HepG2 (cell line): ENCODE results near the gene MORC3. TPM values are rescaled to one million over a fixed set of nuclear protein-coding genes. Genes with fewer than 3 reads are reported as not detected.

ENCODE experiments used
- ATF1 ChIP-seq: IDR thresholded peaks from 2 replicates; pipeline ENCODE4 v1.6.1; 2016; ENCODE audit warnings: mild to moderate bottlenecking, control low read depth
- GZF1 ChIP-seq: sonication (generic); formaldehyde crosslinking; IDR thresholded peaks from 2 replicates; pipeline ENCODE4 v1.5.1; 2020; ENCODE audit warnings: mild to moderate bottlenecking, missing genetic modification reagents
- ISL2 ChIP-seq: sonication (generic); formaldehyde crosslinking; IDR thresholded peaks from 2 replicates; pipeline ENCODE4 v1.5.0; 2020; ENCODE audit warnings: missing genetic modification reagents
- MTERF4 ChIP-seq: sonication (generic); formaldehyde crosslinking; IDR thresholded peaks from 2 replicates; pipeline ENCODE4 v1.8.0; 2023; ENCODE audit warnings: mild to moderate bottlenecking, missing genetic modification reagents
- NCOA2 ChIP-seq: sonication (generic); formaldehyde crosslinking; IDR thresholded peaks from 2 replicates; pipeline ENCODE4 v1.8.0; 2022; ENCODE audit warnings: inconsistent platforms
- NCOA5 ChIP-seq: sonication (generic); formaldehyde crosslinking; IDR thresholded peaks from 2 replicates; pipeline ENCODE4 v1.4.0; 2020; ENCODE audit warnings: missing genetic modification reagents
- NFE2 ChIP-seq: sonication (generic); formaldehyde crosslinking; IDR thresholded peaks from 2 replicates; pipeline ENCODE4 v1.4.0; 2020; ENCODE audit warnings: missing genetic modification reagents
- NFYC ChIP-seq: IDR thresholded peaks from 2 replicates; pipeline ENCODE4 v1.6.1; 2016; ENCODE audit warnings: missing genetic modification reagents, missing compliant biosample characterization
- PBX3 ChIP-seq: sonication (generic); formaldehyde crosslinking; IDR thresholded peaks from 2 replicates; pipeline ENCODE4 v1.8.1; 2023; ENCODE audit warnings: missing genetic modification reagents, inconsistent platforms, borderline replicate concordance
- RBM22 ChIP-seq: fragments of 200-400 bp; formaldehyde crosslinking; optimal IDR thresholded peaks from 2 replicates; pipeline ENCODE3; 2017; ENCODE audit warnings: mild to moderate bottlenecking, low read length, moderate library complexity
- RELA ChIP-seq: sonication (generic); formaldehyde crosslinking; IDR thresholded peaks from 2 replicates; pipeline ENCODE4 v1.4.0; 2020; ENCODE audit warnings: missing genetic modification reagents
- RFX5 ChIP-seq: IDR thresholded peaks from 2 replicates; pipeline ENCODE4 v1.6.1; 2011; ENCODE audit warnings: low read depth, low read length, improper control_type of control experiment
- SALL2 ChIP-seq: sonication (generic); formaldehyde crosslinking; IDR thresholded peaks from 2 replicates; pipeline ENCODE4 v1.8.1; 2023; ENCODE audit warnings: mild to moderate bottlenecking, missing genetic modification reagents, inconsistent platforms
- SMAD3 ChIP-seq: sonication (generic); formaldehyde crosslinking; IDR thresholded peaks from 2 replicates; pipeline ENCODE4 v1.4.0; 2020; ENCODE audit warnings: missing genetic modification reagents
- SSRP1 ChIP-seq: IDR thresholded peaks from 2 replicates; pipeline ENCODE4 v1.6.1; 2016; ENCODE audit warnings: control low read depth
- TFAP4 ChIP-seq: sonication (generic); IDR thresholded peaks from 2 replicates; pipeline ENCODE4 v1.6.1; 2016; ENCODE audit warnings: low read depth, borderline replicate concordance
- THAP11 ChIP-seq: IDR thresholded peaks from 2 replicates; pipeline ENCODE4 v1.6.1; 2016; ENCODE audit warnings: missing biosample characterization, missing genetic modification reagents
- ZNF207 ChIP-seq: fragments of 450-650 bp; IDR thresholded peaks from 2 replicates; pipeline ENCODE4 v1.6.1; 2016; ENCODE audit warnings: antibody characterized with exemption, borderline replicate concordance
- polyA plus RNA-seq, 8 experiments: library from polyadenylated mRNA; depleted of rRNA in 3 of 8; stranded (reverse) in 7 of 8; unstranded in 1 of 8; fragments of >200 nt; fragmentation: Illumina TruSeq in 4 of 8; extraction: Trizol in 4 of 8; gene quantifications; 2 replicates each; pipeline versions ENCODE4 v1.2.1 to v1.2.3, GENCODE V29; 2011 to 2016; ENCODE audit warnings: low read depth in 4 of 8, missing spikeins in 1 of 8, mixed read lengths in 1 of 8; ENCODE audit not compliant: insufficient read depth in 1 of 8
- total RNA-seq, 5 experiments: library from RNA; depleted of rRNA; stranded (reverse); fragments of >200 nt; fragmentation: Illumina TruSeq; extraction: Trizol; gene quantifications; 2 replicates each; pipeline ENCODE4 v1.2.3, GENCODE V29; 2016; ENCODE audit warnings: low read depth in 1 of 5
- TF ChIP-seq, protein P1 (sequence below): sonication (generic); formaldehyde crosslinking; IDR thresholded peaks from 2 replicates; pipeline ENCODE4 v1.4.0; 2020; ENCODE audit warnings: missing genetic modification reagents
- TF ChIP-seq, protein P2 (sequence below): sonication (generic); formaldehyde crosslinking; IDR thresholded peaks from 2 replicates; pipeline ENCODE4 v1.4.0; 2020; ENCODE audit warnings: missing genetic modification reagents
- TF ChIP-seq, protein P3 (sequence below): sonication (generic); formaldehyde crosslinking; IDR thresholded peaks from 2 replicates; pipeline ENCODE4 v1.5.1; 2020; ENCODE audit warnings: missing genetic modification reagents, mild to moderate bottlenecking, borderline replicate concordance
- TF ChIP-seq, protein P4 (sequence below): sonication (generic); formaldehyde crosslinking; conservative IDR thresholded peaks from 2 replicates; pipeline ENCODE4 v1.4.0; 2020; ENCODE audit warnings: missing genetic modification reagents

Gene MORC3
- total and polyA plus RNA-seq, 2 of the 13 experiments (the other 11 are each of a cell fraction or from before 2014, with no cell fraction given), result 12.9 to 19.5 TPM

- TF ChIP-seq RBM22 (no peak), TFAP4 (no peak), NFYC (CRISPR knock-in tag) (no peak), RFX5 (no peak), SALL2 (CRISPR knock-in tag) (no peak), NFE2 (no peak), ATF1 (no peak), NCOA2 (CRISPR knock-in tag) (no peak), PBX3 (no peak), ISL2 (CRISPR knock-in tag) (no peak), SSRP1 (CRISPR knock-in tag) (no peak), MTERF4 (no peak), RELA (no peak), SMAD3 (CRISPR knock-in tag) (no peak), ZNF207 (no peak), GZF1 (no peak), THAP11 (CRISPR knock-in tag) (no peak), NCOA5 (CRISPR knock-in tag) (no peak)
- TF ChIP-seq, protein P1, sequence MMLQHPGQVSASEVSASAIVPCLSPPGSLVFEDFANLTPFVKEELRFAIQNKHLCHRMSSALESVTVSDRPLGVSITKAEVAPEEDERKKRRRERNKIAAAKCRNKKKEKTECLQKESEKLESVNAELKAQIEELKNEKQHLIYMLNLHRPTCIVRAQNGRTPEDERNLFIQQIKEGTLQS (CRISPR knock-in tag), result no peak
- TF ChIP-seq, protein P2, sequence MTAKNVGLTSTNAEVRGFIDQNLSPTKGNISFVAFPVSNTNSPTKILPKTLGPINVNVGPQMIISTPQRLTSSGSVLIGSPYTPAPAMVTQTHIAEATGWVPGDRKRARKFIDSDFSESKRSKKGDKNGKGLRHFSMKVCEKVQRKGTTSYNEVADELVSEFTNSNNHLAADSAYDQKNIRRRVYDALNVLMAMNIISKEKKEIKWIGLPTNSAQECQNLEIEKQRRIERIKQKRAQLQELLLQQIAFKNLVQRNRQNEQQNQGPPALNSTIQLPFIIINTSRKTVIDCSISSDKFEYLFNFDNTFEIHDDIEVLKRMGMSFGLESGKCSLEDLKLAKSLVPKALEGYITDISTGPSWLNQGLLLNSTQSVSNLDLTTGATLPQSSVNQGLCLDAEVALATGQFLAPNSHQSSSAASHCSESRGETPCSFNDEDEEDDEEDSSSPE (CRISPR knock-in tag), result no peak
- TF ChIP-seq, protein P3, sequence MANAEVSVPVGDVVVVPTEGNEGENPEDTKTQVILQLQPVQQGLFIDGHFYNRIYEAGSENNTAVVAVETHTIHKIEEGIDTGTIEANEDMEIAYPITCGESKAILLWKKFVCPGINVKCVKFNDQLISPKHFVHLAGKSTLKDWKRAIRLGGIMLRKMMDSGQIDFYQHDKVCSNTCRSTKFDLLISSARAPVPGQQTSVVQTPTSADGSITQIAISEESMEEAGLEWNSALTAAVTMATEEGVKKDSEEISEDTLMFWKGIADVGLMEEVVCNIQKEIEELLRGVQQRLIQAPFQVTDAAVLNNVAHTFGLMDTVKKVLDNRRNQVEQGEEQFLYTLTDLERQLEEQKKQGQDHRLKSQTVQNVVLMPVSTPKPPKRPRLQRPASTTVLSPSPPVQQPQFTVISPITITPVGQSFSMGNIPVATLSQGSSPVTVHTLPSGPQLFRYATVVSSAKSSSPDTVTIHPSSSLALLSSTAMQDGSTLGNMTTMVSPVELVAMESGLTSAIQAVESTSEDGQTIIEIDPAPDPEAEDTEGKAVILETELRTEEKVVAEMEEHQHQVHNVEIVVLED (CRISPR knock-in tag), result no peak; the same call in 1 of the 2 replicates
- TF ChIP-seq, protein P4, sequence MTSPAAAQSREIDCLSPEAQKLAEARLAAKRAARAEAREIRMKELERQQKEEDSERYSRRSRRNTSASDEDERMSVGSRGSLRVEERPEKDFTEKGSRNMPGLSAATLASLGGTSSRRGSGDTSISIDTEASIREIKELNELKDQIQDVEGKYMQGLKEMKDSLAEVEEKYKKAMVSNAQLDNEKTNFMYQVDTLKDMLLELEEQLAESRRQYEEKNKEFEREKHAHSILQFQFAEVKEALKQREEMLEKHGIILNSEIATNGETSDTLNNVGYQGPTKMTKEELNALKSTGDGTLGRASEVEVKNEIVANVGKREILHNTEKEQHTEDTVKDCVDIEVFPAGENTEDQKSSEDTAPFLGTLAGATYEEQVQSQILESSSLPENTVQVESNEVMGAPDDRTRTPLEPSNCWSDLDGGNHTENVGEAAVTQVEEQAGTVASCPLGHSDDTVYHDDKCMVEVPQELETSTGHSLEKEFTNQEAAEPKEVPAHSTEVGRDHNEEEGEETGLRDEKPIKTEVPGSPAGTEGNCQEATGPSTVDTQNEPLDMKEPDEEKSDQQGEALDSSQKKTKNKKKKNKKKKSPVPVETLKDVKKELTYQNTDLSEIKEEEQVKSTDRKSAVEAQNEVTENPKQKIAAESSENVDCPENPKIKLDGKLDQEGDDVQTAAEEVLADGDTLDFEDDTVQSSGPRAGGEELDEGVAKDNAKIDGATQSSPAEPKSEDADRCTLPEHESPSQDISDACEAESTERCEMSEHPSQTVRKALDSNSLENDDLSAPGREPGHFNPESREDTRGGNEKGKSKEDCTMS, result no peak
These were observed 676 bp downstream of the MORC3 start (continued) for GRCh38 chr21:36320421-36321324.
